Motor neuron (in vitro differentiated cells): Measurements from ENCODE around the gene OR1A2. TPM values are rescaled to one million over a fixed set of nuclear protein-coding genes. Genes with fewer than 3 reads are reported as not detected.
"Not testable (repeated sequence)": the region's sequence is repeated elsewhere in the genome, so short reads cannot be mapped to it uniquely, and the experiment has no call there.

Experiments used
- ATAC-seq, 8 experiments: fragments of 200-7000 bp; cut with Tn5 transposase; replicated peaks in 6 of 8; 2 replicates each; pipeline ENCODE4 v1.8.0; 2021; ENCODE audit warnings: mild to moderate bottlenecking in 8 of 8, moderate library complexity in 8 of 8
- H3K27ac ChIP-seq, 2 donors: fragments of 250-450 bp; sonication (Bioruptor Pico); 2 replicates each; pipeline ENCODE4 v1.9.0; 2021; ENCODE audit warnings: antibody characterized with exemption in 2 of 2, mild to moderate bottlenecking in 2 of 2, moderate library complexity in 1 of 2
- H3K4me1 ChIP-seq, 2 donors: fragments of 250-450 bp; sonication (Bioruptor Pico); replicated peaks in 1 of 2; 2 replicates each; pipeline ENCODE4 v1.6.1; 2021; ENCODE audit warnings: antibody characterized with exemption in 2 of 2, mild to moderate bottlenecking in 2 of 2, moderate library complexity in 1 of 2
- H3K4me3 ChIP-seq, 5 donors: fragments of 250-450 bp; sonication (Bioruptor Pico); 2 replicates each; pipeline ENCODE4 v1.9.0; 2021; ENCODE audit warnings: antibody characterized with exemption in 5 of 5, mild to moderate bottlenecking in 5 of 5, moderate library complexity in 4 of 5
- WGBS, 10 experiments: fragments of 450-650 bp; shearing (Covaris generic); methylation state at CpG; one replicate each; pipeline ENCODE4 v1.0.0; 2022; 5-methylcytosine and 5-hydroxymethylcytosine counted together
- in situ Hi-C, 9 experiments: fragments of 400-800 bp; cut with MboI; loops; one replicate each; pipeline ENCODE4 v1.15.0; 2021; ENCODE audit warnings: low sequenced_read_pairs in 9 of 9, low pct_unique_long_range_greater_than_20kb in 2 of 9; ENCODE audit not compliant: unreplicated experiment in 9 of 9
- total RNA-seq, 8 experiments: library from RNA; unstranded; fragments of 300-600 nt; gene quantifications; 2 replicates each; pipeline versions ENCODE4 v1.2.3 to v1.2.4, GENCODE V29; 2022

The OR1A2 gene
- total RNA-seq, 8 experiments from 2014 or later = 0.52 TPM; not detected in 7

DNA sequence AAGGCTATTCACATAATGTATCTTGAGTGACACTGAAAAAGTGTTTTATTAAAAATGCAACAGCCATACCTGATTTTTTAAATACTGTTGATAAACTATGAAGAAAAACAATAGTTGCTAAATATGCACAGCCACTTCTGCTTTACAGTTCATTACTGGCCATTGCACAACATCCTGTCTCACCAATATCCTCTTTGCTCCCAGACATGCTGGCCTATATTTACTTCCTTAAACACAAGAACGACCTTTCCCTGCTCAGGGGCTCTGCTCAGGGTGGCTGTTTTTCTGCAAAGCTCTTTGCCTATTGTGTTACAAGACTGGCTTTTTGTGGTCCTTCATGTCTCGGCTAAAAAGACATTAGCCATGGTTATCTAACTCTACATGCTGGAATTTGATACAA, 41.4 kb downstream of the OR1A2 start:
- WGBS, 10 experiments = no CpG with 5 or more reads among the region's 2 CpGs
- ATAC-seq, H3K27ac ChIP-seq, in situ Hi-C loops, H3K4me1 ChIP-seq, H3K4me3 ChIP-seq: not testable (repeated sequence)

DNA sequence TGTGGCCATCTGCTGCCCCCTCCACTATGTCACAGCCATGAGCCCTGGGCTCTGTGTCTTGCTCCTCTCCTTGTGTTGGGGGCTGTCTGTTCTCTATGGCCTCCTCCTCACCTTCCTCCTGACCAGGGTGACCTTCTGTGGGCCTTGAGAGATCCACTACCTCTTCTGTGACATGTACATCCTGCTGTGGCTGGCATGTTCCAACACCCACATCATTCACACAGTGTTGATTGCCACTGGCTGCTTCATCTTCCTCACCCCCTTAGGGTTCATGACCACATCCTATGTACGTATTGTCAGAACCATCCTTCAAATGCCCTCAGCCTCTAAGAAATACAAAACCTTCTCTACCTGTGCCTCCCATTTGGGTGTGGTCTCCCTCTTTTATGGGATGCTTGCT, 43.7 kb downstream of the OR1A2 start:
- in situ Hi-C loops, ATAC-seq: not testable (repeated sequence)

DNA sequence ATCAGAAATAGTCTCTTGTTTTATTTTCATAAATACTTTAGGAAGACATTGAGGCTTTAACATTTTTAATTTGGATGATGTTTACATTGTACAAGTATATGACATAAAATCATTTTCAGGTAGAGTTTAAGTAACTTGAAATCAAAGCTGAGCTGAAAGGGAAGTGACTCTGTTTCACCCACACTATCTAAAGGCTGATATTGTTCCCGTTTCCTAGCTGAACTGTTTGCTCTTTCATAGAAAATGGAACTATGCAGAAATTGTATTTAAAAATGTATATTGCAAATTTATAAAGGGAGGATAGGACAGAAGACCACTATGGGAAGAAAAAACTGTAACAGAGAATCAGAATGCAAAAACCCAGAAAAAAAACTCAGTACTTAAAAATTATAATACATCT, 47.5 kb downstream of the OR1A2 start:
- H3K27ac ChIP-seq, ATAC-seq, H3K4me1 ChIP-seq, H3K4me3 ChIP-seq, in situ Hi-C loops: not testable (repeated sequence)
- WGBS, 10 experiments = 20% methylated on average over 1 of the region's 1 CpG; no CpG with 5 or more reads in 9 of the 10 experiments

More for the DNA sequence above, 43.7 kb downstream of the OR1A2 start:
- not testable (repeated sequence) for H3K4me1 ChIP-seq, H3K27ac ChIP-seq, H3K4me3 ChIP-seq
- WGBS, 10 experiments = no CpG with 5 or more reads among the region's 1 CpG

Other genes with a start within 250 kb of the OR1A2 start
- gene OR1D5, start 133.9 kb upstream of the OR1A2 start, total RNA-seq = 1 to 10 TPM in 1 of 8 experiments, under 1 TPM in 3, not detected in 4; 0.21 to 1.1 (median 0.36) TPM
- gene OR1D2, start 93.1 kb upstream of the OR1A2 start, total RNA-seq = under 1 TPM in 6 of 8 experiments, not detected in 2; 0.09 to 0.71 (median 0.19) TPM
- gene OR1G1, start 70.0 kb upstream of the OR1A2 start, total RNA-seq = 1 to 10 TPM in 1 of 8 experiments, under 1 TPM in 1, not detected in 6; 0.47 to 1.1 TPM
- under 1 TPM in 5 of 8 experiments, not detected in 3; 0.10 to 0.59 (median 0.38) TPM for gene OR1A1, start 10.1 kb downstream of the OR1A2 start, total RNA-seq
- gene OR3A1, start 100.8 kb downstream of the OR1A2 start, total RNA-seq = under 1 TPM in 1 of 8 experiments, not detected in 7; 0.21 TPM
- 1 to 10 TPM in 1 of 8 experiments, under 1 TPM in 2, not detected in 5; 0.46 to 1.1 (median 0.62) TPM for gene OR3A2, start 188.8 kb downstream of the OR1A2 start, total RNA-seq
- gene OR1E1, start 200.9 kb downstream of the OR1A2 start, total RNA-seq = under 1 TPM in 3 of 8 experiments, not detected in 5; 0.25 to 0.33 (median 0.27) TPM
- under 1 TPM in 5 of 8 experiments, not detected in 3; 0.10 to 0.47 (median 0.14) TPM for gene OR3A3, start 213.9 kb downstream of the OR1A2 start, total RNA-seq
- gene OR1E2, start 236.3 kb downstream of the OR1A2 start, total RNA-seq = 1 to 10 TPM in 1 of 8 experiments, not detected in 7; 1.2 TPM